Nephron (organoid): ENCODE results near the gene NDUFS2.
"Not testable (repeated sequence)": the region's sequence is repeated elsewhere in the genome, so short reads cannot be mapped to it uniquely, and the experiment has no call there.

ENCODE experiments used
- H3K27ac Mint-ChIP-seq, 3 experiments: 2 replicates each; pipeline ENCODE4 v1.8.0; 2020; ENCODE audit warnings: mixed read lengths in 3 of 3, mild to moderate bottlenecking in 2 of 3, moderate library complexity in 1 of 3
- H3K27me3 Mint-ChIP-seq: 2 replicates; pipeline ENCODE4 v1.8.0; 2021; ENCODE audit warnings: low read depth, mild to moderate bottlenecking, moderate library complexity, mixed read lengths
- H3K36me3 Mint-ChIP-seq: 2 replicates; pipeline ENCODE4 v1.8.0; 2020; ENCODE audit warnings: low read depth, mixed read lengths
- H3K4me1 Mint-ChIP-seq: 2 replicates; pipeline ENCODE4 v1.8.0; 2020; ENCODE audit warnings: mixed read lengths
- H3K4me3 Mint-ChIP-seq, 3 experiments: 2 replicates each; pipeline ENCODE4 v1.8.0; 2020; ENCODE audit warnings: mild to moderate bottlenecking in 3 of 3, mixed read lengths in 3 of 3, moderate library complexity in 2 of 3
- H3K9me3 Mint-ChIP-seq: 2 replicates; pipeline ENCODE4 v1.8.0; 2020; ENCODE audit warnings: mixed read lengths
- TF ChIP-seq, protein P1 (sequence below), 3 experiments: fragments of 200-600 bp; sonication (generic); IDR thresholded peaks; one replicate each; pipeline ENCODE4 v1.5.0; 2021; ENCODE audit warnings: antibody characterized with exemption in 3 of 3; ENCODE audit not compliant: unreplicated experiment in 3 of 3

Gene NDUFS2

GRCh38 chr1:161233102-161233501, 30.9 kb downstream of the NDUFS2 start:
- H3K4me1 Mint-ChIP-seq, result no peaks in the 10 kb centered on the region
- peaks cover 7% of the 10 kb centered on the region for H3K36me3 Mint-ChIP-seq
- TF ChIP-seq, protein P1, sequence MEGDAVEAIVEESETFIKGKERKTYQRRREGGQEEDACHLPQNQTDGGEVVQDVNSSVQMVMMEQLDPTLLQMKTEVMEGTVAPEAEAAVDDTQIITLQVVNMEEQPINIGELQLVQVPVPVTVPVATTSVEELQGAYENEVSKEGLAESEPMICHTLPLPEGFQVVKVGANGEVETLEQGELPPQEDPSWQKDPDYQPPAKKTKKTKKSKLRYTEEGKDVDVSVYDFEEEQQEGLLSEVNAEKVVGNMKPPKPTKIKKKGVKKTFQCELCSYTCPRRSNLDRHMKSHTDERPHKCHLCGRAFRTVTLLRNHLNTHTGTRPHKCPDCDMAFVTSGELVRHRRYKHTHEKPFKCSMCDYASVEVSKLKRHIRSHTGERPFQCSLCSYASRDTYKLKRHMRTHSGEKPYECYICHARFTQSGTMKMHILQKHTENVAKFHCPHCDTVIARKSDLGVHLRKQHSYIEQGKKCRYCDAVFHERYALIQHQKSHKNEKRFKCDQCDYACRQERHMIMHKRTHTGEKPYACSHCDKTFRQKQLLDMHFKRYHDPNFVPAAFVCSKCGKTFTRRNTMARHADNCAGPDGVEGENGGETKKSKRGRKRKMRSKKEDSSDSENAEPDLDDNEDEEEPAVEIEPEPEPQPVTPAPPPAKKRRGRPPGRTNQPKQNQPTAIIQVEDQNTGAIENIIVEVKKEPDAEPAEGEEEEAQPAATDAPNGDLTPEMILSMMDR (IDR thresholded peaks at IDR 0.05; ENCODE audit: unreplicated experiment in 3 of 3), result no peak
- H3K27ac Mint-ChIP-seq, result no peak overlapping the region
- no peaks in the 10 kb centered on the region for H3K27me3 Mint-ChIP-seq
- no peak overlapping the region for H3K4me3 Mint-ChIP-seq
- H3K9me3 Mint-ChIP-seq, result no peaks in the 10 kb centered on the region

DNA sequence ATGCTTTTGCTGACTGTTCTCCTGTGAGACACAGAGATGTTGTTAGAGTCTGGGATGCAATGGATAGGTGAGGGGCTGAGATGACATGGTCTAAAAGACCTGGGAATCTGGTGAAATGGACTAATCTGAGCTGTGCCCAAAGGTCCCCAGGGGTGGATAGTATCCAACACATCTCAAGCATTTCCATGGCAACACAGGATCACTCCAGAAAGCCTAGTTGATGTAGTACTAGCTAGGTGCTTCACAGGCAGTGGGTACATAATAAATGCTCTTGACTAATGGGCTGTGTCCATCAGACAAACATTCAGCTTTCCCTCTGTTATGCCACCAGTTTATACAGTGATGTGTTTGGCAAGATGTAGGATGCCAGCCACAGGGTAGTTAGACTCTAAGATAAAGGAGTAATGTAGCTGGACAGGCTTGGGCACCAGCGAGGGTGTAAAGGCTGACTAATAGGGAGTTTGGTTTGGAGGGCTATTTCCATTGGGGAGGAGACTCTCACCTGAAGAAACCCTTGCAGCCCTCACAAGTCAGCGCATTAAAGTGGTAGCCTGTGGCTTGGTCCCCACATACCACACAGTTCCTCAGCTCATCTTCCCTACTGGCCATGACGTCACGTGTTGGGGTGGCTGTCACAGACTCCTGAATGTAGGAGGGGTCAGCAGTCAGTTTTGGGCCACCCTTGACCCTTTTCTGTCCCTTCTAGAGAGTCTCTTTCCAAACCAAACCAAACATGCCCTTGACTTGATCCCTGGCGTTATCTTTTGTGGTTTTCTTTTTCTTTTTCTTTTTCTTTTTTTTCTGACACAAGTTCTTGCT, 34.0 kb downstream of the NDUFS2 start:
- Mint-ChIP-seq H3K27ac (no peak overlapping the region), H3K27me3 (no peaks in the 10 kb centered on the region), H3K36me3 (no peaks in the 10 kb centered on the region), H3K4me3 (no peak overlapping the region), H3K4me1 (no peaks in the 10 kb centered on the region), H3K9me3 (no peaks in the 10 kb centered on the region)
- TF ChIP-seq, protein P1 (IDR thresholded peaks at IDR 0.05; ENCODE audit: unreplicated experiment in 3 of 3), result no peak

DNA sequence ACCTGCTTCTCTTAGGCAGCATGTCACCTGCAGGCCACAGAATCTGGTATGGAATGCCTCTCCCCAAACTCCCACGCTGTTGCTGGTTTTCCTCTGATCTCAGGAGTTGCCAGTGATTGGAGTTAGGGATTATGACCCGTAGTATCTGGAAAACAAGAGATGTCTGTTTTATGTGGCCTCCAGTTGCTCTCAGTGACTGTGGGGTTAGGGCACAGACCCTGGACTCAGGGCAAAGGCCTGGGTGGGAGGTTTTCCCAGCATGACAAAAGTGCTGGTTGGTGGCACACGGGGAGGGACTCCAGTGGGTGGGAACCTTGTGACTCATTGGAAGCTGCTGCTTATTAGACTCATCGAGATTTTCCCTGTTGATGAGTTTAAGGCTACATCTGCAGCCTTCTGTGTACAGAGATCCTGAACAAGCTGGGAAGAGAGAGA, 35.9 kb downstream of the NDUFS2 start, which contains the start of gene NR1I3:
TSS of gene NR1I3 (minus strand) at position 165 of the 435 bp plus-strand sequence. CDS start 1,638 bp downstream, outside the sequence.
- Mint-ChIP-seq H3K36me3 (no peaks in the 10 kb centered on the region), H3K27me3 (no peaks in the 10 kb centered on the region), H3K9me3 (no peaks in the 10 kb centered on the region), H3K4me3 (no peak within 1 kb of the TSS), H3K27ac (no peak within 1 kb of the TSS), H3K4me1 (no peaks in the 10 kb centered on the region)
- TF ChIP-seq, protein P1 (IDR thresholded peaks at IDR 0.05; ENCODE audit: unreplicated experiment in 3 of 3), result no peak

DNA sequence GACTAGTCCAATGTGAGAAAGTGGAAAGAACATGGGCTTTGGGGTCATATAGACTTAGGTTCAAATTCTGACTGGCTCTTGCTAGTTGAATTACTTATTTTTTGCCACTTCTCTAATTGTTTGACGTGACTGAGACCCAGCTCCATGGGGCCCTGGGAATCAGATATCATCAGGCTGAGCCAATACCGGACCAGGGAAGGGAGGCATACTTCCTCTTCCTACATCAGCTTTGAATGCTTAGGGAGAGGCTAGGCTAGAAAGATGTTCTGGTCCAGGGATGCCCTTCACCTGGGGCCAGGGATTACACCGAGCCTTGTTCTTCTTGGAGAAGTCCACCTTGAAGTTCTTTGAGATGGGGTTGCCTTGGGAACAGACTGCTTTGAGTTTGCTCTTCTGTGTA, 39.5 kb downstream of the NDUFS2 start:
- Mint-ChIP-seq H3K36me3 (no peaks in the 10 kb centered on the region), H3K9me3 (no peaks in the 10 kb centered on the region), H3K27me3 (no peaks in the 10 kb centered on the region), H3K4me3 (no peak overlapping the region), H3K27ac (no peak overlapping the region), H3K4me1 (no peaks in the 10 kb centered on the region)
- TF ChIP-seq, protein P1 (IDR thresholded peaks at IDR 0.05; ENCODE audit: unreplicated experiment in 3 of 3), result no peak

DNA sequence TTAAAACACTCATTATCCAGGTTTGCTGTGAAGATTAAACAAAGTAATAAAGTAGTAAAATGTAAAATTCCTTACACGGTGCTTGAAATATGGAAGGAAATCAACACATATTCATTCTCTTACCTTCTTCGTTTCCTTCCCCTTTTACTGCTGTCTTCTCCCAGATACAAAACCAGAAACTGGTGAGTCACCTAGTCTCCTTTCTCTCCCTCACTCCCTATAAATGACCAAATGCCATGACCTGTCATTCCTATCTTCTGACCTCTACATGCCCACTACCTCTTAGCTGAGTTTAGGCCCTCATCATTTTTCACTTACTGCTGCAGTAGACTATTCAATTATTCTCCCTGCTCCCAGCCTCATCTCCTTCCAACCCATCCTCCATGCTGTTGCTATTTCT, 40.1 kb downstream of the NDUFS2 start:
- TF ChIP-seq, protein P1 (IDR thresholded peaks at IDR 0.05; ENCODE audit: unreplicated experiment in 3 of 3), result no peak
- Mint-ChIP-seq H3K9me3 (no peaks in the 10 kb centered on the region), H3K36me3 (no peaks in the 10 kb centered on the region), H3K4me3 (no peak overlapping the region), H3K27me3 (no peaks in the 10 kb centered on the region), H3K4me1 (no peaks in the 10 kb centered on the region), H3K27ac (no peak overlapping the region)

GRCh38 chr1:161244888-161245287, 42.7 kb downstream of the NDUFS2 start:
- H3K4me3 Mint-ChIP-seq, result no peak overlapping the region
- no peak overlapping the region for H3K27ac Mint-ChIP-seq
- H3K9me3 Mint-ChIP-seq, result peaks cover 5% of the 10 kb centered on the region
- H3K4me1 Mint-ChIP-seq, result no peaks in the 10 kb centered on the region
- H3K27me3 Mint-ChIP-seq, result no peaks in the 10 kb centered on the region
- TF ChIP-seq, protein P1 (IDR thresholded peaks at IDR 0.05; ENCODE audit: unreplicated experiment in 3 of 3), result no peak
- H3K36me3 Mint-ChIP-seq, result no peaks in the 10 kb centered on the region

GRCh38 chr1:161250100-161250499, 47.9 kb downstream of the NDUFS2 start:
- H3K36me3 Mint-ChIP-seq, H3K27me3 Mint-ChIP-seq, H3K27ac Mint-ChIP-seq, H3K4me1 Mint-ChIP-seq, H3K4me3 Mint-ChIP-seq: not testable (repeated sequence)
- H3K9me3 Mint-ChIP-seq, result peaks cover 10% of the 10 kb centered on the region
